DND-41 (cell line): Measurements from ENCODE around the gene STRN.

Experiments used
- EZH2 ChIP-seq: IDR thresholded peaks from 3 replicates; pipeline ENCODE4 v1.6.1; 2012; ENCODE audit warnings: borderline replicate concordance, low read depth, mild to moderate bottlenecking, moderate library complexity, low read length, inconsistent platforms; ENCODE audit not compliant: severe bottlenecking
- TF ChIP-seq, protein P1 (sequence below): IDR thresholded peaks from 2 replicates; pipeline ENCODE4 v1.5.1; 2012; ENCODE audit warnings: borderline replicate concordance, low read length, moderate library complexity, mild to moderate bottlenecking; ENCODE audit not compliant: poor library complexity, severe bottlenecking; ENCODE audit errors: extremely low read depth

DNA sequence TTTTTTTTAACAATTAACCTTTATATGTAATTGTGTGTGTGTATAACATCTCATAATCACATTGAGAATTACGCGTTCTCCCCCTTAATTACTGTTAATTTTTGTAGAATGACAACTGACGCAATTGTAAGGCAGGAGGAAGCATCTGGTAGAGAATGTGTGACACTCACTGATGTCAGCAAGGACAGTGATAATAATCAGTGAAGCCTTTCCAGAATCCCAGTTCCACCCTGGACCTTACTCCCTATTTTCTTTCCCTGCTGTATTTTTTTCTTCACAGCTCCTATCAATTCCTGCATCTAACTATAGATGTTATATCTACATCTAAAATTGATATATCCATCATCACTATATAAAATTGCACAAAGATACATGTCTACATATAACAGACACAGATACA is 16.1 kb upstream of the STRN start:
- TF ChIP-seq, protein P1, sequence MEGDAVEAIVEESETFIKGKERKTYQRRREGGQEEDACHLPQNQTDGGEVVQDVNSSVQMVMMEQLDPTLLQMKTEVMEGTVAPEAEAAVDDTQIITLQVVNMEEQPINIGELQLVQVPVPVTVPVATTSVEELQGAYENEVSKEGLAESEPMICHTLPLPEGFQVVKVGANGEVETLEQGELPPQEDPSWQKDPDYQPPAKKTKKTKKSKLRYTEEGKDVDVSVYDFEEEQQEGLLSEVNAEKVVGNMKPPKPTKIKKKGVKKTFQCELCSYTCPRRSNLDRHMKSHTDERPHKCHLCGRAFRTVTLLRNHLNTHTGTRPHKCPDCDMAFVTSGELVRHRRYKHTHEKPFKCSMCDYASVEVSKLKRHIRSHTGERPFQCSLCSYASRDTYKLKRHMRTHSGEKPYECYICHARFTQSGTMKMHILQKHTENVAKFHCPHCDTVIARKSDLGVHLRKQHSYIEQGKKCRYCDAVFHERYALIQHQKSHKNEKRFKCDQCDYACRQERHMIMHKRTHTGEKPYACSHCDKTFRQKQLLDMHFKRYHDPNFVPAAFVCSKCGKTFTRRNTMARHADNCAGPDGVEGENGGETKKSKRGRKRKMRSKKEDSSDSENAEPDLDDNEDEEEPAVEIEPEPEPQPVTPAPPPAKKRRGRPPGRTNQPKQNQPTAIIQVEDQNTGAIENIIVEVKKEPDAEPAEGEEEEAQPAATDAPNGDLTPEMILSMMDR = no peak
- TF ChIP-seq EZH2 = no peak
